HepG2 (cell line): ENCODE data around the gene HEXIM1. TPM values are rescaled to one million over a fixed set of nuclear protein-coding genes. Genes with fewer than 3 reads are reported as not detected.
A peak's percentile ranks its signal among the peaks of the same experiment; 100 is the strongest.

ENCODE experiments used
- ATAC-seq: fragments of 200-7000 bp; cut with Tn5 transposase; 3 replicates; pipeline ENCODE4 v1.9.1; 2020; ENCODE audit warnings: mild to moderate bottlenecking, moderate library complexity
- BruUV-seq: library from RNA; stranded (reverse); fragments of 400-500 nt; replicated peaks from 2 replicates; lab custom pipeline; 2021; lab: Mats Ljungman, UMichigan
- CTCF ChIA-PET: fragments of 300-600 bp; formaldehyde crosslinking; extraction: SDS; loops from one replicate; lab custom pipeline; 2021; ENCODE audit warnings: low total read pairs, inconsistent platforms, low intra/inter-chr PET ratio; lab: Yijun Ruan, JAX
- POLR2A ChIA-PET: fragments of 350-600 bp; sonication (Branson Sonifier 250); formaldehyde crosslinking; loops from one replicate; lab custom pipeline; 2020; ENCODE audit warnings: antibody characterized with exemption, inconsistent platforms; lab: Yijun Ruan, JAX
- DNase-seq: peaks from one replicate; pipeline ENCODE4 v3.0.0-alpha.2; 2015; ENCODE audit warnings: low spot score
- FAIRE-seq: peaks from 3 replicates; lab custom pipeline; 2011; peaks lifted over from hg19 to GRCh38; lab: Jason Lieb, UNC
- H2AFZ ChIP-seq: one replicate; pipeline ENCODE4 v1.6.1; 2011; ENCODE audit warnings: low read length, inconsistent platforms
- H3K27ac ChIP-seq: fragments of 300-600 bp; 3 replicates; pipeline ENCODE4 v1.8.0; 2011; ENCODE audit warnings: mixed run types, mild to moderate bottlenecking, mixed read lengths, low read length, inconsistent platforms; ENCODE audit not compliant: insufficient read depth; ENCODE audit errors: extremely low read length
- H3K27me3 ChIP-seq, 2 experiments: fragments of 200-600 bp in 1 of 2; 2 replicates in 1 of 2; 3 replicates in 1 of 2; pipeline versions ENCODE4 v1.6.0 to v1.8.0; 2011; ENCODE audit warnings: low read length in 2 of 2, mild to moderate bottlenecking in 2 of 2, moderate library complexity in 2 of 2, inconsistent platforms in 1 of 2; ENCODE audit not compliant: insufficient read depth in 2 of 2, control insufficient read depth in 1 of 2
- H3K36me3 ChIP-seq, 2 experiments: fragments of 200-600 bp in 1 of 2; replicated peaks in 1 of 2; 2 replicates in 1 of 2; 3 replicates in 1 of 2; pipeline versions ENCODE4 v1.5.1 to v1.8.0; 2011; ENCODE audit warnings: low read length in 2 of 2, inconsistent platforms in 1 of 2; ENCODE audit not compliant: insufficient read depth in 2 of 2, control insufficient read depth in 1 of 2
- H3K4me1 ChIP-seq: 2 replicates; pipeline ENCODE4 v1.5.1; 2012; ENCODE audit warnings: low read length, inconsistent platforms; ENCODE audit not compliant: insufficient read depth
- H3K4me2 ChIP-seq: 2 replicates; pipeline ENCODE4 v1.6.0; 2011; ENCODE audit warnings: low read depth, low read length, inconsistent platforms
- H3K4me3 ChIP-seq, 3 experiments: fragments of 200-600 bp in 1 of 3; sonication (generic), shearing (Covaris generic) in 1 of 3; replicated peaks in 1 of 3; 2 replicates each; pipeline ENCODE4 v1.5.1; 2011 to 2016; ENCODE audit warnings: low read length in 3 of 3, inconsistent platforms in 2 of 3, low read depth in 2 of 3, mild to moderate bottlenecking in 2 of 3, control low read depth in 1 of 3, mixed read lengths in 1 of 3; ENCODE audit not compliant: insufficient read depth in 1 of 3
- H3K79me2 ChIP-seq: one replicate; pipeline ENCODE4 v1.6.1; 2011; ENCODE audit warnings: low read length, inconsistent platforms; ENCODE audit not compliant: insufficient read depth
- H3K9ac ChIP-seq: 2 replicates; pipeline ENCODE4 v1.6.0; 2011; ENCODE audit warnings: mild to moderate bottlenecking, low read depth, low read length, inconsistent platforms; ENCODE audit not compliant: insufficient read depth
- H3K9me3 ChIP-seq: 2 replicates; pipeline ENCODE4 v1.5.1; 2012; ENCODE audit warnings: mild to moderate bottlenecking, low read length
- H4K20me1 ChIP-seq: 2 replicates; pipeline ENCODE4 v1.6.0; 2011; ENCODE audit warnings: inconsistent platforms, mild to moderate bottlenecking, low read length, moderate library complexity; ENCODE audit not compliant: insufficient read depth
- ASH2L ChIP-seq: fragments of 300-600, 200-600 bp; sonication (generic); IDR thresholded peaks from 2 replicates; pipeline ENCODE4 v1.7.0; 2017; ENCODE audit warnings: low read depth, mild to moderate bottlenecking, moderate library complexity, mixed read lengths, low read length; ENCODE audit not compliant: insufficient read length
- HMGXB3 ChIP-seq: sonication (generic); formaldehyde crosslinking; IDR thresholded peaks from 2 replicates; pipeline ENCODE4 v1.4.0; 2020; ENCODE audit warnings: missing genetic modification reagents, borderline replicate concordance
- MEIS1 ChIP-seq: sonication (generic); formaldehyde crosslinking; IDR thresholded peaks from 2 replicates; pipeline ENCODE4 v1.9.0; 2021; ENCODE audit warnings: mild to moderate bottlenecking, missing genetic modification reagents, moderate library complexity, borderline replicate concordance
- PRMT3 ChIP-seq: sonication (generic); formaldehyde crosslinking; IDR thresholded peaks from 2 replicates; pipeline ENCODE4 v1.8.1; 2022; ENCODE audit warnings: low read depth, mild to moderate bottlenecking, moderate library complexity, missing genetic modification reagents, borderline replicate concordance
- TAF1 ChIP-seq: sonication (generic); formaldehyde crosslinking; IDR thresholded peaks from 2 replicates; pipeline ENCODE4 v1.4.0; 2020; ENCODE audit warnings: missing genetic modification reagents
- ZBTB3 ChIP-seq: sonication (generic); formaldehyde crosslinking; IDR thresholded peaks from 2 replicates; pipeline ENCODE4 v1.4.0; 2020; ENCODE audit warnings: low read depth, mild to moderate bottlenecking, moderate library complexity, missing genetic modification reagents, borderline replicate concordance
- ZFP1 ChIP-seq: IDR thresholded peaks from 2 replicates; pipeline ENCODE4 v1.6.1; 2016
- ZNF142 ChIP-seq: sonication (generic); formaldehyde crosslinking; IDR thresholded peaks from 2 replicates; pipeline ENCODE4 v1.4.0; 2020; ENCODE audit warnings: missing genetic modification reagents
- ZNF18 ChIP-seq: sonication (generic); formaldehyde crosslinking; IDR thresholded peaks from 2 replicates; pipeline ENCODE4 v1.8.0; 2022; ENCODE audit warnings: mild to moderate bottlenecking, missing genetic modification reagents; ENCODE audit not compliant: insufficient replicate concordance
- ZNF224 ChIP-seq: sonication (generic); formaldehyde crosslinking; IDR thresholded peaks from 2 replicates; pipeline ENCODE4 v1.5.0; 2020; ENCODE audit warnings: mild to moderate bottlenecking, missing genetic modification reagents
- ZSCAN21 ChIP-seq: sonication (generic); formaldehyde crosslinking; IDR thresholded peaks from 2 replicates; pipeline ENCODE4 v1.8.0; 2022; ENCODE audit warnings: mild to moderate bottlenecking, missing genetic modification reagents, moderate library complexity, borderline replicate concordance
- WGBS: methylation state at CpG from one replicate; pipeline ENCODE4 v1.1.6; 2017; ENCODE audit warnings: low lambda C conversion rate; 5-methylcytosine and 5-hydroxymethylcytosine counted together
- in situ Hi-C: cut with HindIII; loops from 2 replicates; pipeline ENCODE4 v1.10.0; 2017; ENCODE audit warnings: low pct_unique_long_range_greater_than_20kb; ENCODE audit not compliant: extremely low pct_ligation_motif_present
- intact Hi-C: fragments of 100-400 bp; cut with micrococcal nuclease; formaldehyde crosslinking; loops from one replicate; pipeline ENCODE4 v1.10.0; 2022; ENCODE audit not compliant: unreplicated experiment
- polyA plus RNA-seq, 8 experiments: library from polyadenylated mRNA; depleted of rRNA in 3 of 8; stranded (reverse) in 7 of 8; unstranded in 1 of 8; fragments of >200 nt; fragmentation: Illumina TruSeq in 4 of 8; extraction: Trizol in 4 of 8; gene quantifications; 2 replicates each; pipeline versions ENCODE4 v1.2.1 to v1.2.3, GENCODE V29; 2011 to 2016; ENCODE audit warnings: low read depth in 4 of 8, missing spikeins in 1 of 8, mixed read lengths in 1 of 8; ENCODE audit not compliant: insufficient read depth in 1 of 8
- total RNA-seq, 5 experiments: library from RNA; depleted of rRNA; stranded (reverse); fragments of >200 nt; fragmentation: Illumina TruSeq; extraction: Trizol; gene quantifications; 2 replicates each; pipeline ENCODE4 v1.2.3, GENCODE V29; 2016; ENCODE audit warnings: low read depth in 1 of 5

The HEXIM1 gene
- total and polyA plus RNA-seq, 2 of the 13 experiments (the other 11 are each of a cell fraction or from before 2014, with no cell fraction given) = 10.5 to 16.6 TPM

- FAIRE-seq (no peak), DNase-seq (no peak), ATAC-seq (no peak)
- ChIA-PET CTCF (interaction anchor here (1.2 to 8.1 kb wide), 3 partner anchors 18 to 67 kb away, joined by 4 to 303 read pairs (median 5); partner anchors contain the start of genes ACBD4 and PLCD3), POLR2A (interaction anchor here (0.5 to 12.2 kb wide), 13 partner anchors 8 to 140 kb away, joined by 3 to 551 read pairs (median 4); partner anchors contain the start of genes ACBD4, HEXIM1, HEXIM2 and NMT1)
- whole genome bisulfite sequencing = 37% methylated on average over 4 of the region's 4 CpGs
- in situ Hi-C loops (no loop called here), intact Hi-C loops (no loop called here)
- no peak overlapping the region for H3K27ac ChIP-seq
- H3K79me2 ChIP-seq = no peaks in the 10 kb centered on the region
- BruUV-seq = no TSS peak
- H3K9me3 ChIP-seq = no peaks in the 10 kb centered on the region
- peaks cover 65% of the 10 kb centered on the region for H3K4me1 ChIP-seq
- peak overlapping the region; percentile 66 for H3K4me2 ChIP-seq
- H3K4me3 ChIP-seq = 0 out of 6 replicates have a peak overlapping the region, but pooled peaks of 1 of the 3 experiments have one; percentile 13
- no peaks in the 10 kb centered on the region for H3K36me3 ChIP-seq
- no peak overlapping the region for H2AFZ ChIP-seq
- H3K27me3 ChIP-seq = no peaks in the 10 kb centered on the region
- H4K20me1 ChIP-seq = no peaks in the 10 kb centered on the region
- H3K9ac ChIP-seq = no peak overlapping the region; the same call in 1 of the 2 replicates
- TF ChIP-seq HMGXB3 (CRISPR knock-in tag) (0 out of 2 replicates have a peak, but pooled peaks have one; percentile 5), ZBTB3 (0 out of 2 replicates have a peak, but pooled peaks have one; percentile 56), TAF1 (CRISPR knock-in tag) (peak; percentile 25; the same call in 1 of the 2 replicates), ZSCAN21 (peak; percentile 23; the same call in 1 of the 2 replicates), ZNF142 (CRISPR knock-in tag) (0 out of 2 replicates have a peak, but pooled peaks have one; percentile 23), ZNF224 (0 out of 2 replicates have a peak, but pooled peaks have one; percentile 20), PRMT3 (0 out of 2 replicates have a peak, but pooled peaks have one; percentile 40), ASH2L (no peak), ZNF18 (peak; percentile 59), MEIS1 (CRISPR knock-in tag) (0 out of 2 replicates have a peak, but pooled peaks have one; percentile 19), ZFP1 (CRISPR knock-in tag) (no peak)
Observed at GRCh38 chr17:45201457-45201856, 53.2 kb downstream of the HEXIM1 start.
